GM03348 (cell line): ENCODE measurements around the gene SYNM.

Source experiments
- DNase-seq: peaks from one replicate; pipeline ENCODE4 v3.0.0; 2012; ENCODE audit warnings: low spot score

Gene SYNM

DNA sequence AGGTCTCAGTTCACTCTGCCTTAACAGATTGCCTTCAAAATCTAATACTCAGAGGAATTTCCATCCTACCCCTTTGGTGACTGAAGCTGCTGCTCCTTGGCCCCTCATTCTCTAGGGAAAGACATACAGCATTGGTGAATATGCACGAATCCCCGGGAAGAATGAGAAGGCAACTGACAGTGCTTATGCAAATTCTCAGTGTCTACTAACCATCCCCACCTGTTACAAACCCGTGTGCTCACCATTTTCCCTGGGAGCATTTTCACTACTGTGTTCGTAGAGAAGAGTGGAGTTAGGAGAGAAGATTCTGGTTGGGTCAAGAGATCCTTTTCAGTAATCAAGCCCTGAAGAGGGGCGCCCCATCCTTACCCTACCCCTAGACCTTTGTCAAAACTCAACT is 37.7 kb downstream of the SYNM start:
- no peak for DNase-seq

DNA sequence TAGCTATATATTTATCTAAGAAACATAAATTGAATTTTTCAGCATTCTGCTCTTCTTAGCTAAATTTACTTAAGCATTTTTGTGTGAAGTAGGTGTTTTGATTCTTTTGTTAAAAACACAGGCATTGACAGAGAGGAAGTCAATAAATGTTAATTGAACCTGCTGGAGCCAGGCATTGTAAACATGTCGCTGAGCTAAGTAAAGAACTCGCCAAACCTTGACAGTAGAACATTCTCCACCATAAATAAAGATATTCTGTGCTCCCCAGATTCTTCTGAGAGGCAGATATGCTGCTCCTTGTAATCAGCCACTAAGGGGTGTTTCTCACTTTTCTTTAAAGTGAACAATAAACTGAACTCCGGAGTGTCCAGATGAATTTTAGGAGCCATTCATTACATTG is 38.4 kb downstream of the SYNM start:
- no peak for DNase-seq

GRCh38 chr15:99143655-99144610 is 39.1 kb downstream of the SYNM start:
- peak; percentile 60 for DNase-seq

- DNase-seq = no peak
Observed at GRCh38 chr15:99145005-99145404, 40.1 kb downstream of the SYNM start.

DNA sequence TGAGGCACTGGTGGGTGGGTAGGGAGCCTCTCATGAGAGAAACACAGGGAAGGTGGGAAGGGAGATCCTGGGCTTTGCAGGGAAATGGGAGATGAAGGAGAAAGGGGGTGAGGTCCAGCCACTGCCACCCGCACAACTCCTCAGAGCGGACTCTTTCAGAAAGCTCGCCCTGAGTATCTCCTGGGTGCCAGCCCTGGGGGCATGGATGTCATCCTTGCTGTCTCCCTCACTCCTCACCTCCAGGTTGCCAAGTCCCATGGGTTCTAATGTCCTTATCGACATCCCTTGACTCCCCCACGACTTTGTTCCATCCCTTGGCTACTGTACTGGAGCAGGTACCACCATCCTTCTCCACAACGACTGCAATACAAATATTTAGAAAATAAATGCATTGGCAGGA is 40.9 kb downstream of the SYNM start:
- DNase-seq = no peak

GRCh38 chr15:99146661-99147060 is 41.8 kb downstream of the SYNM start:
- no peak for DNase-seq

DNA sequence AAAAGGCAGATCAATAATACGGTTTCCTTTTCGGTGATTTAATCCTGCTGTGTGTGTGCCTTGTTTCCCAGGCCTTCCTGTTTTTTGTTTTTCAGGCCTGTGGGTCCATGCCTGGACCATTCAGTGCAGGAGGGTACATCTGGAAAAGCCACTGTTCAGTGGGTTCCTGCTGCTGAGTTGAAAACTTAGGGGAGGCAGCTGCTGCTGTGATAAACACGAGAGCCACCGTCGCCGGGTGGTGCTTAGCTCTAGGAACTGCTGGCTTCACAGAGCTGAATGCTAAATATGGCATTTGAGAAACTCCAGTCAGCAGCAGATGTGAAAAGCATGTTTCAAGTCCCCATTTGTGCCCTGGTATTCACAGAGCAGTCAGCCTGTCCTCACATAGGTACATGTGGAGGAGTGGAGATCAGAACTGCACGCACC is 44.0 kb downstream of the SYNM start:
- DNase-seq = no peak

- no peak for DNase-seq
Observed at GRCh38 chr15:99149366-99149765, 44.5 kb downstream of the SYNM start.

DNA sequence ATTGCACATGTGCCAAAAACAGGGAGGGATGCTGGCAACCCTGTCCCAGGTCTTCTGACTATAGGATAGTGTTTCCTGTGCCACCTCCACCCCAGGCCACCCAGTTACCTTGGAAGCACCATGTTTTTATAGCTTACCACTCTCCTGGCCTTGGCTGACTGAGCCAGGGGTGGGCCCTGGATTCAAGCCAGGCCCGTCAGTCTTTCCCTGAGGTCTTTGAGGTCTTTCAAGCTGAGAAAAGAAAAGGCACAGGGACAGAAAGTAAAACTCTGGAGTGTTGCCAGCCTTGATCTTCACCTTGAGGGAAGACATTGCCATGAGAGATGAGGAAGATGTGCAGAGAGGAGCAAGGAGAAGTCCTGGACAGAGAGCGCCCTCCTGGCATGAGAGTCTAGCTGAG is 46.3 kb downstream of the SYNM start:
- DNase-seq = no peak

GRCh38 chr15:99153026-99153535 is 48.2 kb downstream of the SYNM start:
- no peak for DNase-seq

DNA sequence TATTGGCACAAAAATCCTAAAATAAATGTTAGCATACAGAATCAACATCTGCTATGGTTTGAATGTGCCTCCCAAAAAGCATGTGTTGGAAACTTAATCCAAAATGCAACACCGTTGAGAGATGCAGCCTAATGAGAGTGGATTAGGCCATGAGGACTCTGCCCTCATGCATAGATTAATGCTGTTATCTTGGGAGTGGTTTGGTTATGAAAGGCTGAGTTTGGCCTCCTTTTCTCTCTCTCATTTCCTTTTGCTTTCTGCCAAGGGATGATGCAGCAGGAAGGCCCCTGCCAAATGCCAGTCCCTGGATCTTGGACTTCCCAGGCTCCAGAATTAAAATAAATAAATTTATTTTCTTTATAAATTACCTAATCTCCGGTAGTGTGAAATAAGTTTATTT is 49.4 kb downstream of the SYNM start:
- DNase-seq = no peak

DNA sequence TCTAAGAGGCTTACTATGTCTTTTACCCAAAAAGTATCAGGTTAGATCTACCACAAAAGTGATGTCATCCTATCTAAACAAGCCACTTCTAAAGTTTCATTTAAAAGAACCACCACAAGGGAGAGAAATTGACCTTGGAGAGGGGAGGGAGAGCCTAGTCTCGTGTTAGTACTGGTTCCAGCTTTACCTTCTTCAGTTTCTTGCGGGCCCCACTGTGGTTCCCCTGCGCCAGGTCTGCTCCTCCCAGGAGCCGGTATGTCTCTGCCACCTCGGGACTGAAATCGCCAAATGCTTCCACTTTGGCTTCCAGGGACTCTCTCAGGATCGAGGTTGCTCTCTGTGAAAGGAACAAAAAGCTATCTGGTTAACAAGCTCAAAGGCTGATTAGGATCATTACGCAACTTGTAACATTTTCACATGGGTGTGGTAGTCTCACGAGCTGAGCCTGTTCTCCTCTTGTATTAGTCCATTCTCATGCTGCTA is 51.1 kb downstream of the SYNM start:
- DNase-seq = no peak

DNA sequence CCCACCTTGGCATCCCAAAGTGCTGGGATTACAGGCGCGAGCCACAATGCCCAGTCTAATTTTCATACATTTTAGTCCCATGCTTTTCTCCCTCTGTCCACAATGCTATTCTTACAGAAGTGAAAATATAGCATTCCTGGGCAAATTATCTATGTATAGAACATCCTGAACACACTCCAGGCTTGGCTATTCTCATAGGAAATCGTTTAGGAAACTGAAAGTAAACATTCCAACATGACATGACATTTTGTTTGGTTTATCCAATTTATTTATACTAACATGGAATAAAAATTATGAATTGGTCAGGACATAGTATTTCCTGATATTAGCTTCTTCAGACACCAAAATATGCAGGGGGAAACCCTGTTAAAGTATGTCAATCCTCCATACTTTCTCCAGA is 52.6 kb downstream of the SYNM start:
- no peak for DNase-seq

GRCh38 chr15:99158626-99159412 is 53.9 kb downstream of the SYNM start:
- DNase-seq = no peak

GRCh38 chr15:99163271-99164062 is 58.6 kb downstream of the SYNM start:
- DNase-seq = no peak

DNA sequence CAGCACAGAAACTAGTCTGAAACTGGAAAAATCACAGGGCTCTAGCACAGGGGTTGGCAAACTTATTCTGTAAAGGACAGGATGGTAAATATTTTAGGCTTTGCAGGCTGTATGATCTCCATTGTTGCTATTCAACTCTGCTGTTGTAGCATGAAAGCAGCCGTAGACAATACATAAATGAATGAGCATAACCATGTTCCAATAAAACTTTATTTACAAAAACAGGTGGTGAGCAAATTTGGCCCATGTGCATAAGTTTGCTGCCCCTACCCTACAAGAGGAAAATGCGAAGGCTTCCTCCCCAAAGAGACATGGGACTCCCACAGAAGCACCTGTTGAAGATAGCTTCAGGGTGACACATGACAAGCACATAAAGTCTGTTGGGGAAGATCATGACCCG is 59.2 kb downstream of the SYNM start:
- no peak for DNase-seq

GRCh38 chr15:99165020-99165790 is 60.3 kb downstream of the SYNM start:
- DNase-seq = no peak

GRCh38 chr15:99165956-99166689 is 61.2 kb downstream of the SYNM start:
- DNase-seq = no peak

DNA sequence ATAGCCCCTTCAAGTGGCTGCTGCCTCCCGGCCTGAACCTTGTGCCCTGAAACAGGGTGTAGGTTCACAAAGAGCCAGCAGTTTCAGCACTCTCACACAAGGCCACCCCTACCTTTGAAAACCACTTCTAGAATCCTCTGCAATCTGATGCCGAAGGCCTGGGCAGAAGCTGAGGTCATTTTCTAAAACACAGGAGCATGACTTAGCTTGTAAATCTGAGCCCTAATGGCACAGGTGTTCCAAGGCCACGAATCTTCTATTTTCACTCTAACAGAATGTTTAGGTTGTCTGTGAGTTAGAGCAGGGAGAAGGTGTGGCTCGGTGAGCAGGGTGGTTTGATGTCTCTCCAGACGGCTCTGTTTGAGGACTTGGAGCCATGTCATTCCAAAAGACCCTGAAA is 62.3 kb downstream of the SYNM start:
- DNase-seq = no peak

GRCh38 chr15:99167640-99168039 is 62.8 kb downstream of the SYNM start:
- no peak for DNase-seq
